Activated T-helper 2 cell treated with anti-CD3 and anti-CD28 coated beads, Interferon-gamma antibody, Interleukin-2, Interleukin-4, amounts not matched to agents 10 μg/mL and 5 μg/mL and 100 μg/mL, durations not matched to agents 14 hours and 24 hours and 36 hours (primary cell): ENCODE measurements around the gene ACTG1. TPM values are rescaled to one million over a fixed set of nuclear protein-coding genes. Genes with fewer than 3 reads are reported as not detected.

Source experiments
- DNase-seq: peaks from one replicate; pipeline ENCODE4 v3.0.0; 2021; ENCODE audit warnings: low spot score
- H3K27ac Mint-ChIP-seq: one replicate; pipeline ENCODE4 v1.8.0; 2021; ENCODE audit warnings: mixed read lengths
- H3K27me3 Mint-ChIP-seq: one replicate; pipeline ENCODE4 v1.8.0; 2021; ENCODE audit warnings: low read depth, mixed read lengths
- H3K36me3 Mint-ChIP-seq: one replicate; pipeline ENCODE4 v1.8.0; 2021; ENCODE audit warnings: low read depth, mixed read lengths
- H3K4me1 Mint-ChIP-seq: one replicate; pipeline ENCODE4 v1.8.0; 2021; ENCODE audit warnings: low read depth, mixed read lengths
- H3K4me3 Mint-ChIP-seq: one replicate; pipeline ENCODE4 v1.8.0; 2021; ENCODE audit warnings: low read depth, mild to moderate bottlenecking, moderate library complexity, mixed read lengths
- H3K9me3 Mint-ChIP-seq: one replicate; pipeline ENCODE4 v1.8.0; 2021; ENCODE audit warnings: mixed read lengths
- intact Hi-C: fragments of 100-400 bp; cut with micrococcal nuclease; formaldehyde crosslinking; loops from one replicate; pipeline ENCODE4 v1.15.1; 2023
- total RNA-seq: library from RNA; stranded (reverse); gene quantifications from 2 replicates; pipeline ENCODE4 v1.2.3, GENCODE V29; 2022

ACTG1 gene
- total RNA-seq, 1 donor from 2014 or later, result 4,174 TPM

DNA sequence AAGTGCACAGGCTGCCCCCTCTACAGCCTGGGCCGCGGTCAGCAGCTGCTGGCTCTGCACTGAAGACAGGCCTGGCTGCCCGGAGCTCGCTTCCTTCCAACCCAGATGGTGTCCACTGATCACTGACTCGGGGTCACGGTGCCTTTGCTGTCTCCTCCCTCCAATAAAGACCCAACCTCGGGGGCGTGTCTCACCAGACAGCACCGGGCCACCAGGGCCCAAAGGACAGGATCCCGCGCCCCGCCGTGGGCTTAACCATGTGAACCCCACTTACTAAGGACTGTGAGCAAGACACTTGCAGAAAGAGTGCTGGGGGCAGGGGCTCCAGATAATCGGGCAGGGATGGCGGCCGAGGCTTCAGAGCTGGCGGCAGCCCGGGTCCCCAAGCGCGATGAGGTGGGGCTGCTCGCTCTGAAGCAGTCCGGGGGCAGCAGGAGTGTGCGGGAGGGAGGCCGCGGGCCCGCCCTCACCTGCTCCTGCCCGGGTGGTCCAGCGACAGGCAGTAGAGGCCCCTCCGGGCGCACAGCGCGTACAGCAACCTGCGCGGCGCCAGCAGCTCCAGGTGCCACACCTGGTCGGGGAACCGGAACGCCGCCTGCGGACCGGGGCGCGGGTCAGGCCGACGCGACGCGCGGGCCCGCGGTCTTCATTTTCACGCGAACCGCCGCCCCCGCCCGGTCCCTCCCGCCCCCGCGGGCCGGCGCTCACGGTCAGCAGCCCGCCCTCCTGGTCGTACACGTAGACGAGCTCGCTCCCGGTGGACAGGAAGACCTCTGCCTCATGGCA is 39.1 kb upstream of the ACTG1 start:
- peaks cover 19% of the 10 kb centered on the region for H3K4me1 Mint-ChIP-seq
- peak overlapping the region; percentile 89 for H3K4me3 Mint-ChIP-seq
- no peak for DNase-seq
- no peaks in the 10 kb centered on the region for H3K27me3 Mint-ChIP-seq
- H3K27ac Mint-ChIP-seq, result peak overlapping the region; percentile 58
- intact Hi-C loops, result loop anchor here (1.0 to 5.0 kb wide), 2 partner anchors 36 to 299 kb away; no protein-coding TSS in a partner anchor
- H3K36me3 Mint-ChIP-seq, result peaks cover 37% of the 10 kb centered on the region
- no peaks in the 10 kb centered on the region for H3K9me3 Mint-ChIP-seq

- intact Hi-C loops, result loop anchor here (5.0 kb wide), 1 partner anchor 299 kb away; no protein-coding TSS in a partner anchor
- peaks cover 44% of the 10 kb centered on the region for H3K36me3 Mint-ChIP-seq
- H3K4me3 Mint-ChIP-seq, result peak overlapping the region; percentile 89
- DNase-seq, result no peak
- no peaks in the 10 kb centered on the region for H3K9me3 Mint-ChIP-seq
- H3K27me3 Mint-ChIP-seq, result no peaks in the 10 kb centered on the region
- H3K4me1 Mint-ChIP-seq, result peaks cover 19% of the 10 kb centered on the region
- H3K27ac Mint-ChIP-seq, result peak overlapping the region; percentile 58
Measured at GRCh38 chr17:81550830-81551457, 38.3 kb upstream of the ACTG1 start.

GRCh38 chr17:81550285-81550684 is 37.7 kb upstream of the ACTG1 start:
- intact Hi-C loops, result loop anchor here (5.0 kb wide), 1 partner anchor 298 kb away; no protein-coding TSS in a partner anchor
- Mint-ChIP-seq H3K9me3 (no peaks in the 10 kb centered on the region), H3K36me3 (peaks cover 44% of the 10 kb centered on the region), H3K27ac (peak overlapping the region; percentile 4), H3K4me1 (peaks cover 19% of the 10 kb centered on the region), H3K27me3 (no peaks in the 10 kb centered on the region), H3K4me3 (peak overlapping the region; percentile 89)
- no peak for DNase-seq

GRCh38 chr17:81549826-81550225 is 37.2 kb upstream of the ACTG1 start:
- H3K9me3 Mint-ChIP-seq, result no peaks in the 10 kb centered on the region
- H3K27ac Mint-ChIP-seq, result peak overlapping the region; percentile 4
- peak overlapping the region; percentile 89 for H3K4me3 Mint-ChIP-seq
- intact Hi-C loops, result loop anchor here (5.0 kb wide), 1 partner anchor 298 kb away; no protein-coding TSS in a partner anchor
- no peaks in the 10 kb centered on the region for H3K27me3 Mint-ChIP-seq
- H3K36me3 Mint-ChIP-seq, result peaks cover 44% of the 10 kb centered on the region
- DNase-seq, result no peak
- peaks cover 19% of the 10 kb centered on the region for H3K4me1 Mint-ChIP-seq

DNA sequence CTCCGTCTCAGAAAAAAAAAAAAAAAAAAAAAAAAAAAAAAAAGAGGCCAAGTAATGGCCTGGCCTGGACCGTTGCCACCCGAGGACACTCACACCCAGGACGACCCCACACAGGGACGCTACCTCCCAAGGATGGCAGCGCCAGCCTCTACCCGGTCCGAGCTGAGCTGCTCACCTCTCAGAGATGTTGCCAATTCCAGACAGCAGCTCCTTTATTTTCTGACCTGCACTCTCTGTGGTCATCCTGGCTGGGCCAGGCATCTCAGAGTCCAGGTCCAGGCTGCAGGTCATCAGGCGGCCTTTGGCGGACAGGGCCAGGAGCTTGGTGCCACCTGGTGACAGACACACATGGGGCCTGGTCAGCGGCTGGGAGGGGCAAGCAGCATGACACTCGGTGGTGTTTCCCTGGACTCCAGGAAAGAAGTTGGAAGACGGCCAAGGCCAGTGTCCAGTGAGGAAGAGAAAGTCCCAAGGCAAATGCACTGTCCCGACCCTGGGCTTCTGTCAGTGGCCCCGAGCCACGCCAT is 36.5 kb upstream of the ACTG1 start:
- H3K27me3 Mint-ChIP-seq, result no peaks in the 10 kb centered on the region
- H3K4me1 Mint-ChIP-seq, result peaks cover 15% of the 10 kb centered on the region
- H3K4me3 Mint-ChIP-seq, result peak overlapping the region; percentile 89
- H3K9me3 Mint-ChIP-seq, result no peaks in the 10 kb centered on the region
- no peak for DNase-seq
- H3K27ac Mint-ChIP-seq, result no peak overlapping the region
- H3K36me3 Mint-ChIP-seq, result peaks cover 44% of the 10 kb centered on the region
- intact Hi-C loops, result no loop called here

GRCh38 chr17:81547614-81547982 is 35.0 kb upstream of the ACTG1 start:
- Mint-ChIP-seq H3K9me3 (no peaks in the 10 kb centered on the region), H3K27me3 (no peaks in the 10 kb centered on the region), H3K4me1 (peaks cover 7% of the 10 kb centered on the region), H3K4me3 (no peak overlapping the region), H3K27ac (no peak overlapping the region), H3K36me3 (peaks cover 40% of the 10 kb centered on the region)
- intact Hi-C loops, result no loop called here
- no peak for DNase-seq

DNA sequence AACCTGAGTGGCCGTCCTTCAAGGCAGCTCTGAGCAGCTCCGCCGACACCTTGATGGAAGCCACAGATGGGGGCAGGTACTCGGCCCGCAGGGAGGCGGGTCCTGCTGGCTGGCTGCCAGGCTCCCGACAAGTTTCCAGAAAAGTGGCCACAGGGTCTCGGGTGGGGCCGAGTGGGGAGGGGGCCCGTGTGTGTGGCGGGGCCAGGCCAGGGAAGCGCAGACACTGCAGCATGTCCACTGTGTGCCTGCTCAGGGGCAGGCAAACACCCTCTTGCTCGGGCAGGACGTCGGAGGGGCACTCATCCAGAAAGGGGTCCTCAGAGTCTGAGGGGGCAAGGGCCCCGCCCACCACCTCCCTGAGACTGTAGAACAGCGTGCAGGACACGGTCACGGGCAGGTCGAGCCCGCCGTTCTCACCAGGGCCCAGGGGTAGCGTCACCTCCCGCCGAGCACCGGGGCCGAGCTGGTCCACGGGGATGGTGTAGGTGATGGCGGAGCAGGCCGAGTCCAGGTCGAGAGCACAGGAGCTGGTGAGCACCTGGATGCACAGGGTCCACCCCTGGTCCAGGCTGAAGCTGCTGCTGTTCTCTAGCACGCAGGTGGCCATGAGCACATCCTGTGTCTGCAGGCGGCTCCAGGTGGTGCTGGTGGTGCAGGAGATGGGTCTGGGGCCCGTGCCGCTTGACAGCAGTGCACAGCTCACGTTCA is 34.5 kb upstream of the ACTG1 start:
- Mint-ChIP-seq H3K4me3 (no peak overlapping the region), H3K9me3 (no peaks in the 10 kb centered on the region), H3K27me3 (no peaks in the 10 kb centered on the region), H3K36me3 (peaks cover 40% of the 10 kb centered on the region), H3K4me1 (peaks cover 7% of the 10 kb centered on the region), H3K27ac (no peak overlapping the region)
- DNase-seq, result no peak
- intact Hi-C loops, result no loop called here

DNA sequence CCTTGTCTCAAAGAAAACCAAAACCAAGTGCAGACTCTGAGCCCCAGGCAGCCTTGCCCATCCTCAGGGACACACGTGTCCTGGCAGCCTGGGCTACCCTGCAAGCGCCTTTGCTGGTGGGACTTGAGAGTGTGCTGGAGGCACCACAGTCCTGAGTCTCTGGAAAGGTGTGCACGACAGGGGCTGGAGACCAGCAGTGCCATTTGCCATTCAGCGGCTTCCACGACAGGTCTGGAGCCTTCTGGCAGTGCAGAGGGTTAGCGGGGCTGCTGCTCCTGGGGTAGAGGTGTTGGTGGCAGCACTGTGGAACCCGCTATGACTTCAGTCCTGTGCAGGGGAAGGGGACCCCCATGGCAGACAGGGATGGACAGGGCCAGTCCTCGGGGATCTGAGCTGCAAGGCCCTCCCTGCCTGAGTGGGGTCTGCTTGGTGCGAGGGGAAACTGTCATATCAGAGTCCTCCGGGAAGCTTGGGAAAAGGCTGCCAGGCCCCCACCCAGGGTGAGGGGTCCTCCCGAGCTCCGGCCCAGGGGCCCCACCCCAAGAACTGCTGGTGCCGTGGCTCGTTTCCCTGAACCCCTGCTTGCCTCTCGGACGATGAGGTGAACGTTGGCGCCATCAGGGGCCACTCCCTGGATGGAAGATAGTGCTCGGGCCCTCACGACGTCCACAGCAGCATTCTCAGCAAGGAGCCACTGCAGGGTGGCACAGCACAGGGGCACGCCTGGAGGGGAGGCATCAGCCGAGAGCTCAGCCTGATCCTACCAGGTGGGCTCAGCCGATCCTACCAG is 32.8 kb upstream of the ACTG1 start:
- no peak overlapping the region for H3K27ac Mint-ChIP-seq
- intact Hi-C loops, result no loop called here
- DNase-seq, result no peak
- peaks cover 2% of the 10 kb centered on the region for H3K4me1 Mint-ChIP-seq
- no peaks in the 10 kb centered on the region for H3K9me3 Mint-ChIP-seq
- H3K36me3 Mint-ChIP-seq, result peaks cover 35% of the 10 kb centered on the region
- H3K27me3 Mint-ChIP-seq, result no peaks in the 10 kb centered on the region
- H3K4me3 Mint-ChIP-seq, result no peak overlapping the region

DNA sequence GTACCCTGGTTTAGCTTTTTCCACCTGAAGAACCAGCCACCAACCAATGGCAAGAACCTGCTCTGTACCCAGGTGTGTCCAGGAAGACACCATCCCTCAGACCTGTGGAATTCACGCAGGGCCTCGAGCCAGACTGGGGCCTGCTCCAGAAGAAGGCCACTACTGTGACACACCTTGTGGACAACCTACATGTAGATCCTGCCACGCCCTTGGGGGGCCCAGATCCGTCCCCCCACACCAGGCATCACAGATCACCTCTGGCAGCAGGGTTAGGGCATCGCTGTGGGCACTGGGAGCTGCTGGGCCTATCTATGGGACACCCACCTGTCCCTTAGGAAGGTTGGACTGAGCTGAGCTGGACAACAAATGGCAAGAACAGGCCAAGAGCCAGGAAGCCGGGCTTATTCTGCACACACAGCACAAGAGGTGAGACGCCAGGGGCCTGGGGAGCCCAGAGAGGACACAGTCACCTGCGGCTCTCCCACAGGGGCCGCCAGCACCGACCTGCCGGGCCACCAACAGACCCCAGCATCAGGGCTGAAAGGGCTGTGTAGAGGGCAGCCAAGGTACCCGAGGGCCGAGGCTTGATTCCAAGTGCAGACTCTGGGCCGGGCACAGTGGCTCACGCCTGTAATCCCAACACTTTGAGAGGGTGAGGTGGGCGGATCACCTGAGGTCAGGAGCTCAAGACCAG is 31.8 kb upstream of the ACTG1 start:
- Mint-ChIP-seq H3K27ac (no peak overlapping the region), H3K27me3 (no peaks in the 10 kb centered on the region), H3K9me3 (no peaks in the 10 kb centered on the region), H3K4me1 (no peaks in the 10 kb centered on the region), H3K36me3 (peaks cover 25% of the 10 kb centered on the region), H3K4me3 (no peak overlapping the region)
- no peak for DNase-seq
- intact Hi-C loops, result no loop called here

GRCh38 chr17:81543756-81544155 is 31.2 kb upstream of the ACTG1 start:
- Mint-ChIP-seq H3K36me3 (peaks cover 21% of the 10 kb centered on the region), H3K27ac (no peak overlapping the region), H3K27me3 (no peaks in the 10 kb centered on the region), H3K4me1 (no peaks in the 10 kb centered on the region), H3K9me3 (no peaks in the 10 kb centered on the region), H3K4me3 (no peak overlapping the region)
- intact Hi-C loops, result no loop called here
- DNase-seq, result no peak

DNA sequence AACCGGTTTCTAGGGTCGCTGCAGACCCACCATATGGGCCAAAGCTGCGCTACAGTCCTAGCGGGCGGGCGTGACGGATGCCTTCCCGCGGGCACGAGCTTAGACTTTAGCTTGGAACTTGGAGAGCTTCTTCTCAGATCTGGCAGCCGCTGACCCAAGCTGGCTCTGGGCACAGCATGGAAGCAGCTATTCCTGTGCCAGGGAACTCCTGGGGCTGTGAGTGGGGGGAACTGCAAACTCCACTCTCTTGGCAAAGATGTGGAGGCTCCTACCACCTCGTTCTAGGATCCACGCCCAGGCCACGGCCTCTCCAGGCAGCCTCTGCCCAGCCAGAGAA is 30.7 kb upstream of the ACTG1 start:
- H3K4me1 Mint-ChIP-seq, result no peaks in the 10 kb centered on the region
- no peak overlapping the region for H3K4me3 Mint-ChIP-seq
- peaks cover 20% of the 10 kb centered on the region for H3K36me3 Mint-ChIP-seq
- H3K27me3 Mint-ChIP-seq, result no peaks in the 10 kb centered on the region
- DNase-seq, result no peak
- H3K27ac Mint-ChIP-seq, result no peak overlapping the region
- H3K9me3 Mint-ChIP-seq, result no peaks in the 10 kb centered on the region
- intact Hi-C loops, result no loop called here
